DLD1 (cell line): ENCODE measurements around the gene FGFR1OP2.
"Not testable (repeated sequence)": the region's sequence is repeated elsewhere in the genome, so short reads cannot be mapped to it uniquely, and the experiment has no call there.

Experiments
- in situ Hi-C: cut with HindIII; loops from 2 replicates; pipeline ENCODE4 v1.10.0; 2017; ENCODE audit warnings: low sequenced_read_pairs

FGFR1OP2 gene

GRCh38 chr12:26940516-26941214 lies 2.4 kb downstream of the FGFR1OP2 start:
- in situ Hi-C loops, result no loop called here

GRCh38 chr12:26941215-26941594 lies 2.9 kb downstream of the FGFR1OP2 start:
- in situ Hi-C loops, result no loop called here

DNA sequence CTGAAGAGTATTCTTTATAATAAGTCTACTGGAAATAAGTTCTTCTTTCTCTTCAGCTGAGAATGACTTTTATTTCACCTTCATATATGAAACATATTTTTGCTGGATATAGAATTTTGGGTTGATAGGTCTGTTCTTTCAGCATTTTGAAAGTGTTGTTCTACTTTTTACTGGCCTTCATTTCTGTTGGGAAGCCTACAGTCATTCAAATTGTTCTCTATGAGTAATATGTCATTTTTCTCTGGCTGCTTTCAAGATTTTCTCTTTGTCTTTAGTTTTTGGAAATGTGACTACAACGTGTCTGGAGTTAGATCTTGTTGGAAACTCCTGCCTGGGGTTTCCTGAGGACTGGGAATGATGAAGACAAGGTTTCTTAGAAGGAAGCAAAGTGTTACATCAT lies 10.0 kb downstream of the FGFR1OP2 start:
- in situ Hi-C loops, result no loop called here

DNA sequence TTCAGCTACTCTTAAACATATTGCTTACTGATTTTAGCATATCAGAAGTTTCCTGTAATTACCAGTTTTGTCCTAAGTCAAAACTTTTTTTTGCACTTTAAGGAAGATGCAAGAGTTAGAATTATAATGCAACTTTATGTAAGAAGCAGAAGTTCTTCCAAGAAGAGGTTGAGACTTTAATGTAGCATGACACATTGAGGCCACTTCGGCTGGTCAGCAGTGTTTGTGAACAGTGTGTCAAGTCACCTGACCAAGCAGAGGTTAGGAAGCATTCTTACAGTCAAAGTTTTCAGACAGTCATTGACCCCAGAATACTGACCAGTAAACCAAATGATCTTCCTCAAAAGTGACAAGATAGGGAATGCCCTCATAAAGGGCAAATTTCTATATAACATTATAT lies 15.2 kb downstream of the FGFR1OP2 start:
- in situ Hi-C loops, result no loop called here

- in situ Hi-C loops, result no loop called here
Measured at GRCh38 chr12:26954027-26954426, 15.8 kb downstream of the FGFR1OP2 start.

- in situ Hi-C loops, result not testable (repeated sequence)
Measured at GRCh38 chr12:26961391-26961790, 23.1 kb downstream of the FGFR1OP2 start.

- in situ Hi-C loops, result no loop called here
Measured at GRCh38 chr12:26961803-26962202, 23.5 kb downstream of the FGFR1OP2 start.

DNA sequence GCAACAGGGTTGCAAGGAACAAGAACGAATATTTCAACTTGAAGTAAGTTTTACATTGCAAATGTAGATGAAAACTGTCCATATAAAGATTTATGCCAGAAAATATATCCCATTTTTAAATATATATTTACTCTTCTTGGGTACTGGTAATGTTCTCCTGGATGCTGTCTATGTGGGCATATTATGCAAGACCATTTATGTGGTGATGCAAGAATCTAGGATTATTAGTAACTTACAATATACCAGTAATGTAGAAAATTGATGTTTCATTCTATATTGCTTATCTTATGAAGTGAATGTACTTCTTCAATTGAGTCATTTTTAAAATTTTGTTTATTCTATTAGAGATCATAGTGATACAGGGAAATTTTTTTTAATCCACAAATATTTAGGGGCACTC lies 25.1 kb downstream of the FGFR1OP2 start:
- in situ Hi-C loops, result no loop called here

DNA sequence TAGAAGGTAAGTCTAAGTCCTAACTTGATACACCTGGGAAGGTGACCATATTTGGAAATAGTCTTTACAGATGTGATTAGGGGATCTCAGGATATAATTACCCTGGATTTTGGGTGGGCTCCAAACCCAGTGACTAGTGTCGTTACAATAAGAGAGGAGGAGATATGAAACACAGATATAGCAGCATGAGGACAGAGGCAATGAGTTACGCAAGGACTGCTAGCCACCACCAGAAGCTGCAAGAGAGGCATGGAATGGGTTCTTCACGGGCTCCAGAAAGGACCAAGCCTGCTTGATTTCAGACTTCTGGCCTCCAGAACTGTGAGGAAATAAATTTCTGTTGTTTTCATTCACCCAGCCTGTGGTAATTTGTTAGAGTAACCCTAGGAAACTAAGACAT lies 28.6 kb downstream of the FGFR1OP2 start:
- in situ Hi-C loops, result no loop called here

DNA sequence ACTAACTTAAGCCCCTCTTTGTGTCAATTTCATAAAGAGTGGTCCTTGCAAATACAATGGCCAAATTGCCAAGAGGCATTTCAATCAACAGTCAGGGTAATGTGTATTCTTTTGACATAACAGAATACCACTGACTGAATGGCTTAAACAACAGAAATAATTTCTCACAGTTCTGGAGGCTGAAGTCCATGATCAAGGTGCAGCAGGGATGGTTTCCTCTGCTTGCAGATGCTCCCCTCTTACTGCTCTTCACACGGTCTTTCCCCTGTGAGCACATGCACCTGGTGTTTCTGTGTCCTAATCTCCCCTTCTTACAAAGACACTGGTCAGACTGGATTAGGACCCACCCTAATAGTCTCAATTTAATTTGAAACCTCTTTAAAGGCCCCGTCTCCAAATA lies 31.9 kb downstream of the FGFR1OP2 start:
- in situ Hi-C loops, result no loop called here

- in situ Hi-C loops, result no loop called here
Measured at GRCh38 chr12:26971963-26972362, 33.7 kb downstream of the FGFR1OP2 start.

DNA sequence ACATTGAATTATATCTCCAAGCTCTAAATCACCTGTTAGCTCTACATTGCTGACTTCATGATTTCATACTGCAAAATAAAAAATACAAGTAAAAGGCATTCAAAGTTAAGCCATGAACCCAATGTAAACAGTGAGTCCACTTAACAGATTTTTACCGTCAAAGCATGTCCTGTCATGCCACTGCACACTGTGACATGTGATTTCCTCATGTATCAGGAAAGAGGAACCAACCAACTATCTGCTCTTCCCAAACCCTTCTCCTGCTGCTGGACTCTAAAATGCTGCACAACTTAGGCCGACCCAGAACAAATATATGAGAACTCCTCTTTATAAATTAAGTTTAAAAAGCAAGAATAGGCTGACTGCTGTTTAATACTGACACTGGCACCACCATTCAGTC lies 38.4 kb downstream of the FGFR1OP2 start:
- in situ Hi-C loops, result no loop called here

- in situ Hi-C loops, result no loop called here
Measured at GRCh38 chr12:26978801-26979200, 40.5 kb downstream of the FGFR1OP2 start.

DNA sequence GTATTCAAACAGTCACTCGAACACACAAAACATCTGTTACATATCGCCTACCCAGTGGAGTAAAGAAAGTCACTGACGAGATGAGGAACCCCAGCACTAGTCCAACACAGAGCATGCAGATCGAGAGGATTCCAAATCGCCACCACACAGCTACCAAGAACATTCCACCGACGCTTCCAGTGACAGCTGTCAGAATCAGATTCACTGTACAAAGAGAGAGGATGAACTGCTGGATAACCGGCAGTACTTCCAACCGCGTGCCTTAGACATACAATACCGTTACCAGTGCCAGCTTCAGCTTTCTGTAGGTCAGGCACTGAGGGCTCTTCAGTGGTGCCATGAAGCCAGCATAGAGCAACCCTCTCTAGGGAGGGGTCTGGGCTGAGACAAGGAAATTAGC lies 41.5 kb downstream of the FGFR1OP2 start:
- in situ Hi-C loops, result no loop called here

DNA sequence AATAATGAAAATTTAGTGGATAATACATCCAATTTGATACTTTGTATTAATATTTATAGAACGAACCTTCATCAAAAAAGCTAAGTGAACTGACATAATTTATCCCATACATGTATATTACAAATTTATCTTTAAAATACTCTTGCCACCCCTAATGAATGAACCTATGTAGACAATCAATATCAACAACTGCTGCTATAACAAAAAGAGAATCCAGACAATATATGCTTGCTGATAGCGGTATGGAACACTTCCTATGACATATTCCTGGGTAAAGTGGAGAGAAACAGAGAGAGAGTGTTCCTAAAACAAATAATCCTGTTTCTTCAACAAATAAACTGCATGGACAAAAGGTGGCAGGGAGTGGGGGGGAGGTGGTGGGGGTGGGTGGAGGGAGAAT lies 44.6 kb downstream of the FGFR1OP2 start:
- in situ Hi-C loops, result no loop called here

DNA sequence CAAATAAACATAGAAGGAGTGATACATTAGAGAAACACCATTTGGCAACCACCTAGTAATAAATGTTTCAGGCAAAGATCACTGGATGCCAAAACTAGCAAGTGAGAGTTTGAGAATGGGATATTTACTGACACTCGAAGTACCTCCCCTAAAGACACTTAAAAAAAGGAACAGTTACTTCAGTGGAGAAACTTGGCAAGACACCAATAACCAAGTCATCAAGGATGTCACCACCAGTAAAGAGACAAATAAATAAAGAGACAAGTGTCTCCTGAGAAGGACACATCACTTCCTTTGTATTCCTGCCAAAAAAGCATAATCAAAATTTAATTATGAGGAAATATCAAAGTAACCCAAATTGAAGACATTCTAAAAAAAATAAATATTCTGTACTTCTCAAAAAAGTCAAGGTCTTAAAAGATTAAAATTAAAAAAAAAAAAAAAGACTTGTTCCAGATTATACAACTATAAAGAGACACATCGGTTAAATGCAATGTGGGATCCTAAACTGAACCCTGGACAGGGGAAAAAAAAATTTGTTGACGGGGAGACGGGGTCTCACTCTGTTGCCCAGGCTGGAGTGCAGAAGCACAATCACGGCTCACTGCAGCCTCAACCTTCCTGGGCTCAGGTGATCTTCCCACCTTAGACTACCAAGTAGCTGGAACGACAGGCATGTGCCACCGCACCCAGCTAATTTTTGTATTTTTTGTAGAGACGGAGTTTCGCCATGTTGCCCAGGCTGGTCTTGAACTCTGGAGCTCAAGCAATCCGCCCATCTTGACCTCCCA lies 49.6 kb downstream of the FGFR1OP2 start:
- in situ Hi-C loops, result no loop called here

- in situ Hi-C loops, result no loop called here
Measured at GRCh38 chr12:26988703-26989102, 50.4 kb downstream of the FGFR1OP2 start.

- in situ Hi-C loops, result no loop called here
Measured at GRCh38 chr12:26989873-26990272, 51.6 kb downstream of the FGFR1OP2 start.

DNA sequence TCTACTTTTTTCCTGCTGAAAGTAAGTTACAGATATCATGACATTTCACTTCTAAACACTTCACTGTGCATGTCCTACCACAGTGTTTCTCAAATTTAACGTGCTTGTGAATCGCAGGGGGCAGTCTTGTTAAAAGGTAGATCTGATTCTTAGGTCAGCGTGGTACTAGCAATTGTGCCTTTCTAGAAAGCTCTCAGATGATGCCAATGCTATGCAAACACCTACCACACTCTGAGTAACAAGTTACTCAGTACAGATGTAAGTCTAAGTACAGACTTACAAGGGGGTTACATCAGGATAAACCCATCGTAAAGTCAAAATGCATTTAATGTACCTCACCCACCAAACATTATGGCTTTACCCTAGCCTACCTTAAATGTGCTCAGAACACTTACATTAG lies 53.6 kb downstream of the FGFR1OP2 start:
- in situ Hi-C loops, result no loop called here

DNA sequence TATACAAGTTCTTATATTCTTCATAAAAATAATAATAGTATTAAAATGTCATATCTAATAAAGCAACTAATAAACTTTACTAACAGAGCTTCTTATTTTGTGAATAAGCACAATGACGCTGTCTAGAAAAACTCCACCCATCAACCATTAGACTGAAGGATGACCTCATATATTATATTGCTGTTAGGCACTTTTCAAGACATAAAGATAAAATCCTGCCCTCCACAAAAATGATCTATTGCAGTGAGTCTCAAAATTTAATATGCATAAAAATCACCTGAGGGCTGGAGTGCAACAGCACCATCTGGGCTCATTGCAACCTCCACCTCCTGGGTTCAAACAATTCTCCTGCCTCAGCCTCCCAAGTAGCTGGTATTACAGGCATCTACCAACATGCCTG lies 55.8 kb downstream of the FGFR1OP2 start:
- in situ Hi-C loops, result no loop called here

- in situ Hi-C loops, result no loop called here
Measured at GRCh38 chr12:26995706-26996105, 57.4 kb downstream of the FGFR1OP2 start.

DNA sequence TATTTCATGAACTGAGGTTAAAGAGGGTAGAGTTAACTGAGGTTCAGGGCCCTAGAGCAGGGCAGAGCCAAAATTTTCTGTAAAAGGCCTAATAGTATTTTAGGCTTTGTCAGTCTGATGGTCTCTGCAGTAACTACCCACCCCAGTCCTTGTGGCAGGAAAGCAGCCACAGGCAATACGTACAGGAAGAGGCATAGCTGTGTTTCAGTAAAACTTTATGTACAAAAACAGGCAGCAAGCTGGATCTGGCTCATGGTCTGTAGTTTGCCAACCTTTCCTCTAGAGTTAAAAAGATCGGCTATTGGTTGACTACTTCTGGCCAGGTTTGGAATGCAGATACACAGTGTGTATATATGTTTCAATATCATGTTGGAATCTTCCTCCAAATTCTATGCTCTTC lies 58.7 kb downstream of the FGFR1OP2 start:
- in situ Hi-C loops, result no loop called here

DNA sequence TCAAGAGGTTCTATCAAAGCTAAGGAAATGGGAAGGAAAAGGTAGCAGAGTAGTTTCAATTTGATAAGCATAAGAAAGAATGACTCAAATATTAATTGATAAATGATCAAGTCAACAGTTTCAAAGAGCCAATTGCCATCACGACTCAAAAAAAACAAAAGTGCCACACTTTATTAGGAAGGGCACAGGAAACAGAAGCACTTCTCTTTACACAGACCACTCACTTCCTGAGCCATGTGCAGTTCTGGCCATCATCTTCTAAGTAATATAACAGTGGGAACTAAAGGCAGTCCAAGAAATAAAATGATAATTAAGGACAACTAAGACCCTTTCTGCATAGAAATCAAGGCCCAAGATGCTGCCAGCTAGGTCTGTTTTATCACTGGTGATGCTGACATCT lies 62.7 kb downstream of the FGFR1OP2 start:
- in situ Hi-C loops, result no loop called here
